Stimulated activated CD4-positive, alpha-beta T cell treated with anti-CD3 and anti-CD28 coated beads, TNF-alpha, amount 100 ng/mL, for 24 hours (primary cell): ENCODE data around the gene SSX7.
"Not testable (repeated sequence)": the region's sequence is repeated elsewhere in the genome, so short reads cannot be mapped to it uniquely, and the experiment has no call there.

Experiments used
- DNase-seq, 3 experiments: peaks; one replicate each; pipeline ENCODE4 v3.0.0-alpha.2; 2020; ENCODE audit warnings: low read depth in 3 of 3

The SSX7 gene

GRCh38 chrX:52654800-52655199 lies at the start of gene SSX7:
Gene SSX7, minus strand, starts transcription at chrX:52654900. Its CDS starts 1,428 bp downstream, at chrX:52653472.
- not testable (repeated sequence) for DNase-seq

GRCh38 chrX:52692034-52692433 lies 37.3 kb upstream of the SSX7 start:
- DNase-seq: not testable (repeated sequence)

GRCh38 chrX:52662218-52662617 lies 7.5 kb upstream of the SSX7 start:
- DNase-seq: not testable (repeated sequence)

- DNase-seq: not testable (repeated sequence)
Observed at GRCh38 chrX:52655475-52655874, 775 bp upstream of the SSX7 start.

GRCh38 chrX:52650676-52651075 lies 4.0 kb downstream of the SSX7 start:
- not testable (repeated sequence) for DNase-seq

- DNase-seq: not testable (repeated sequence)
Observed at GRCh38 chrX:52648956-52649355, 5.7 kb downstream of the SSX7 start.

GRCh38 chrX:52628483-52628882 lies 26.2 kb downstream of the SSX7 start:
- DNase-seq: not testable (repeated sequence)

GRCh38 chrX:52620661-52621060 lies 34.0 kb downstream of the SSX7 start:
- not testable (repeated sequence) for DNase-seq

GRCh38 chrX:52608961-52609360 lies 45.7 kb downstream of the SSX7 start:
- no peak for DNase-seq

GRCh38 chrX:52603151-52603550 lies 51.5 kb downstream of the SSX7 start:
- DNase-seq: not testable (repeated sequence)

- no peak for DNase-seq
Observed at GRCh38 chrX:52598886-52599285, 55.8 kb downstream of the SSX7 start.

- DNase-seq: no peak
Observed at GRCh38 chrX:52594658-52595057, 60.0 kb downstream of the SSX7 start.
